ENCODE results near the gene IGFBP1.
"Not testable (repeated sequence)": the region's sequence is repeated elsewhere in the genome, so short reads cannot be mapped to it uniquely, and the experiment has no call there.

The IGFBP1 gene

DNA sequence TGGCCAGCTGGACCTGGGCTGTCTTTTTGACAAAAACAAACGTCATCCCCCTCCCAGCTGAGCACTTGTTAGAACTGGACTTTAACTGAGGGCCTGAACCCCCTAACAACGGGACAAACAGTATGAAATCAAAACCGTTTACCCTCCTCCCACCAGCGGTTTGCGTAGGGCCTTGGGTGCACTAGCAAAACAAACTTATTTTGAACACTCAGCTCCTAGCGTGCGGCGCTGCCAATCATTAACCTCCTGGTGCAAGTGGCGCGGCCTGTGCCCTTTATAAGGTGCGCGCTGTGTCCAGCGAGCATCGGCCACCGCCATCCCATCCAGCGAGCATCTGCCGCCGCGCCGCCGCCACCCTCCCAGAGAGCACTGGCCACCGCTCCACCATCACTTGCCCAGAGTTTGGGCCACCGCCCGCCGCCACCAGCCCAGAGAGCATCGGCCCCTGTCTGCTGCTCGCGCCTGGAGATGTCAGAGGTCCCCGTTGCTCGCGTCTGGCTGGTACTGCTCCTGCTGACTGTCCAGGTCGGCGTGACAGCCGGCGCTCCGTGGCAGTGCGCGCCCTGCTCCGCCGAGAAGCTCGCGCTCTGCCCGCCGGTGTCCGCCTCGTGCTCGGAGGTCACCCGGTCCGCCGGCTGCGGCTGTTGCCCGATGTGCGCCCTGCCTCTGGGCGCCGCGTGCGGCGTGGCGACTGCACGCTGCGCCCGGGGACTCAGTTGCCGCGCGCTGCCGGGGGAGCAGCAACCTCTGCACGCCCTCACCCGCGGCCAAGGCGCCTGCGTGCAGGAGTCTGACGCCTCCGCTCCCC, at the start of gene IGFBP1:
TSS of gene IGFBP1 (plus strand) at position 304 of the 808 bp plus-strand sequence. CDS start at position 469, 165 bp downstream.
- no peak for DNase-seq

DNA sequence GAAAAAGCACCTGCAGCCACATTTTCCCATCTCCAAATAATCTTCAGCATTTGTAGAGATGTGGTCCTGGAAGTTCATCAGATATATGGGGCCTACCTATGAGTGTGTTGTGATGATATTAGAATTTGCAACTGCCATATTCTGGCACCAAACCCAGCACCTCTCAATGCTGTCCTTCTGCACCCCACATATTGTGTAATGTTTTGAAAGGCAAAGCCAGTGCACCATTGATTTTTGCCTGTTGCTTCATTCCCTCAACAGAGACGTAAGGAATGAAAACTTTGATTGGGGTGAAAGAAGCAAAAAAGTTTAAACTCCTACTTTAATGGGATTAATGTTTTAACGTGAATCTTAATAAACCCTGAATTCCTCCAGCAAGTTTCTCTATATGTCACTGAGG, 49.4 kb upstream of the IGFBP1 start:
- DNase-seq, result not testable (repeated sequence)

DNA sequence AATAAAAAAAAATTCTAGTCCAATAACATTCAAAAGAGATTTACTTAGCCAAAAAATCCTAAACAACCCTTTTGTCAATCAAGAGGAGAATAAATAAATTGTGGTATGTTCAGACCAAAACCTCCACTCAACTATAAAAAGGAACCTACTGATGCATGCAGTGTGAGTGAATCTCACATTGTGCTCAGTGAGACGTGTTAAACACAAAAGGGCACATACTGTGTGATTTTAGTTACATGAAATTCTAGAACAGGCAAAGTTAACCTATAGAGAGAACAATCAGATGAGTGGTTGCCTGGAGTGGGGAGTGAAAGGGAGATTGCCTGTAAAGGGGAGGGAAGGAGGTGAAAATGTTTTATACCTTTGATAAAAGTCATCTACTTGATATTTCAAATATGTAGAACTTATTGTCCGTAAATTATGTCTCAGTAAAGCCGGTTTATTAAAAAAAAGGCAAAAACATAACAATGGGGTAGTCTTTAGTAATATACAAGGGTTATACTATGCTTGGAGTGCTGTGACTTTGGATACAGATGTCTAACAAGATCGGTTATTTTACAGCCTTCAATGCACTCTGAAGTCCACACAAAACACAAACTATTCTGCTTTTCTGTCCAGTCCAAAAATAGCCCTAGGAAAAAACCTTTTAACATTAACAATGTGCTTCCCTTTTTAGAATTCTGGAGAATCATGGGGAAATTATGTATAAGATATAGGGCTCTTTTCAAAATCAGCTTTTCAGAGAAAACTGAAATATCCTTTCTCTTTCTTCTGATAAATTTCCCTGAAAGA, 46.2 kb upstream of the IGFBP1 start:
- not testable (repeated sequence) for DNase-seq

DNA sequence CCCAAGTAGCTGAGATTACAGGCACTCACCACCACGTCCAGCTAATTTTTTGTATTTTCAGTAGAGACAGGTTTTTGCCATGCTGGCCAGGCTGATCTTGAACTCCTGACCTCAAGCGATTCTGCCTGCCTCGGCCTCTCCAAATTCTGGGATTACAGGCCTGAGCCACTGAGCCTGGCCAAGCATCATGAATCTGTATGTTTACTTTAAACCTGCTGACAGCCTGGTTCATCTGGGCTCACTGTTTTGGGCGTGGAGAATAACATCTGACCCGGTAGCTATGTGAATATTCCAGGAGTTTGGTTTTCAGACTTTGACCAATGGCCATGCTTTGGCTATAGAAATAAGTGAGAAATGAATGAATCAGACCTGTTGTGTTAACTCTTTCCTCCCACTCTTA, 41.8 kb upstream of the IGFBP1 start:
- not testable (repeated sequence) for DNase-seq

DNA sequence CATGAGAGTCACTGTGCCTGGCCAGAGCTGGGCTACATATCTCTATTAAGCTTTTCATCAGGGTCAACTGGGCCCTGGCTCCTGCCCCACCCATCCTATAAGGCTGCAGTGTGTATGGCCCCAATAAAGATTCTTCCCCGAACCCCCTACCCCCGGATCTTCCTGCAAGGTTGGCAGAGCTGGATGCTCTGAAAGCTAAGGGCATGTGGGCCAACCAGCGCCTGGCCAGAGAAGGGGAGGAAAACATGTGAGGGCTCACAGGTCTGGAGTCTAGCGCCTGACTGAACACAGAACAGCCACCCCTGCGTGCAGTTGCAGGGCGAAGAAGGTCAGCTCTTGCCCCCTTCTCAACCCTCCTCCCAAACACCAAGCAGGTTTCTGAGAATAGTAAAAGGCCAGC, 39.6 kb upstream of the IGFBP1 start:
- not testable (repeated sequence) for DNase-seq

DNA sequence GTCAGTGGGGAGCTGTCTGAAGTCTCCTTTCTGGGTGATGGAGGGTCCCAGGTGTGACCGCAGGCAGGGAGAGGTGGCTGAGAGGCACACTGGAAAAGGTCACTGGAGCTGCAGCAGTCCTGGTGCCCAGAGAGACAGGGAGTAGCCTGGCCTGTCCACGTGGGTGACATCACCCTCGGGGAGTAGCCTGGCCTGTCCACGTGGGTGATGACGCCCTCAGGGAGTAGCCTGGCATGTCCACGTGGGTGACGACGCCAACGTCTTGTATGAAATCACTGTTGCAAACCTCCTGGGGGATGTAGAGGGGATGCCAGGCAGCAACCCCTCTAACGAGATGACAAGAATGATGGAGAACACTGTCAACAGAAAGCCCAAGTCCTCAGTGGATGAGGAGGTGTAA, 35.3 kb upstream of the IGFBP1 start:
- not testable (repeated sequence) for DNase-seq

DNA sequence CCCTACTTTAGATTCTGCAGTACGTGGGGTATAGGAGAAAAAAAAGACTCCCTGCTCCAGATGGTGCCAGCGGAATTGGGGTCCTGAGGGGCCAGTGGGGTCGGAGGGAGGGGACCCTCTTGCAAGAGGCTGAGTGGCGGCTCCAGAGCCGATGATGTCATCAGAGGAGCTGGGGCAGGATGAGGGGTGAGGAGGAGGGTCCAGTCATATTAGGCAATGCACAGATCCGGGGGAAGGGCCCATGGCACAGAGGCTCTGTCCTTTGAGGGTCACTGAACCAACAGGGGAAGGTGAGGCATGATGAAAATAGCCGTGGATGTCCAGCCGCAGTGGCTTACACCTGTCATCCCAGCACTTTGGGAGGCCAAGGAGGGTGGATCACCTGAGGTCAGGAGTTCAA, 34.8 kb upstream of the IGFBP1 start:
- DNase-seq, result not testable (repeated sequence)

DNA sequence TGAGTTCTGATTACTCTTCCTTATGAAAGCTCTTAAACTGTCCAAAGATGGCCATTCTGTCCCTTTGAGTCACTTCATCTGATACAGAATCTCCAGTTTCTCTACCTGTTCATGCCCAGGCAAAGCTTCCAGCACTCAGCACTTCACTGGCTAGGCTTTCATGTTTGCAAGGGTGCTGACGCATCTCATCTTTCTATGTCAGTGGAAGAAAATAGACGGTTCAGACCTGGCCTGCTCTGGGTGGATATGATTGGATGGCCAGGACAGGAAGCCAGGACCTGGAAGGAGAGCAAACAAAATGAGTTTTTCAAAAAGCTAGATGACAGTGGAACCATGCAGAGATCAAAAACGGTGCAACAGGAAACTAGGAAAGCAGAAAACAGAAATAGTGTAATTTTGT, 32.6 kb upstream of the IGFBP1 start:
- DNase-seq, result not testable (repeated sequence)

DNA sequence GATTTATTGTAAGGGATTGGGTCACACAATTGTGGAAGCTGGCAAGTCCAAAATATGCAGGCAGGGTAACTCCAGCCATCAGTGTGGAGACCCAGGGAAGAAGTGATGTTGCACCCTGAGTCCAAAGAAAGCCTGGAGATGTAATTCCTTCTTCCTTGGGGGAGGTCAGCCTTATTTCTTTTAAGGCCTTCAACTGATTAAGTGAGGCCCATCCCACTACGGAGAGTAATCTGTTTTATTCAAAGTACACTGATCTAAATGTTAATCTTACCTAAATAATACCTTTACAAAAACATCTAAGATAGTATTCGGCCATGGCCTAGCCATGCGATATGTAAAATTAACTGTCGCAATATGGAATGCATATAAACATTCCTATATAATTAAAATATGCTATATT, 31.4 kb upstream of the IGFBP1 start:
- DNase-seq, result not testable (repeated sequence)

DNA sequence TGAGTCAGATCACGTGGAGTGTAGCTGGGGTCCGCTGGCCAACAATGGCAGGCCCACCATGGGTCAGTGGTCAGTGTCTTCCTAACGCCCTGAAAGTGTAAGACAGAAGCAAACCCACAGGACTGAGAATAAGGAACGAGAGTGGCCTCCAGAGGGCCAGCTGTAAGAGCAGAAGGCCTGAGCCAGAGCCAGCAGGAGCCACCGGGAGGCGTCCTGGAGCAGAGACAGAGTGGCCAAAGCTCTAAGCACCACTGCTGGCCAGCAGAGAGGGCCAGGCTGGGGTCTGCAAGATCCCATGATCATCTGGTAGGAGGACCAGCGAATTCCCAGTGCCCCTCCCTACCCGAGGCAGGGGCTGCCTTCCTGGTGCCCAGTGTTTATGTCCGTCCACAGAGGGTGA, 24.6 kb upstream of the IGFBP1 start:
- DNase-seq, result no peak

DNA sequence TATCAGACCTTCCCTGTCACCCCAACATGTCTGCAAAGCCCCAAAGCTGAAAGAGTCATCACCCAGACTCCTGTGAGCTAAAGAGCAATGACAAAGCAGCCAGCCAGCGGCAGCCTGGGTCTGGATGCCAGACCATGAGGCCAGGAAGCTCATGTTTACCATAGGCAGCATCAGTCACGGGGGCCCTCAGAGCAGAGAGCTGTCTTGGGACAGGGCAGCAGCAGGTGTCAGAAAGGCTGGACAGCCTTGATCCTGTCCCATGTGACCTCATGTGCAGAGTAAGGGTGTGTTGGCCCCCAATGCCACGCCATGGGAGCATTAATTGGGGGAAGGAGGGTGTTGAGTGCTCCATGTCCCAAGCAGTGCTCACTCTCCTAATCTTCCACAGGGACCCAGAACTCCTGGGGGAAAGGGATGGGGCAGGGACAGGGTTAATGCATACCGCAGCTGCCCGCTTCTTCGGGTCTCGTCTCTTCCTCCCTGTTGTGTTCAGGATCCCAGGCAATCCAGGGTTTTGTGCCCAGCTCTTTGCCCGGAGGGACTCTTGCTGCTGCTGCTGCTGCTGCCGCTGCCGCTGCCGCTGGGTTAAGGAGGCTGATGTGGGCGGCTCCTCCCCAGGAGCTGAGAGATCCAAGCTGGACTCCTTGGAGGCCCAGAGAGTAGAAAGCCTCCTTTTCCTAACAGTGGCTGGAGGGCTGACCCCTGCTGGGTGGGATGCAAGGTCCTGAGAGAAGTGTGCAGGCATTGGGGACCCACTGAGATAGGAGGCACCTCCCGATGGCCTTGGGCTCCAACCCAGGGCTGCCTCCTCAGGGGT, 22.5 kb upstream of the IGFBP1 start:
- no peak for DNase-seq

DNA sequence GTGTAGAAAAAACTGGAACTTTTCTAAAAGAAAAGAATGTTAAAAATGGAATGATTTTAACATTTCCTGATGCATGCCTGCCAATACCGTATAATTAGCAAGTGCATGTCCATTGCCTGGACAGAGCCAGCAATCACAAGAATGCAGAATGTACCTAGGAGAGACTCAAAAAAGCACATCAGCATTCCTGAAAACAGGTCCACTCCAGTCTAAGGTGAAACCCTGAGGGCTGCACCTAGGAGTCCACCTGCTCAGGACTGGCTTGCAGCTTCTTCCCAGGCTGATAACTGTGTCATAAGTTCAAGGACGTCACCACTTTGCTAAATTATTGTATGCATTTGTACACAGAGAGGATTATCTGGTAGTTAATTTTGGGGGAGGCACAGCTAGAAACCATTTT, 20.8 kb upstream of the IGFBP1 start:
- DNase-seq, result no peak

DNA sequence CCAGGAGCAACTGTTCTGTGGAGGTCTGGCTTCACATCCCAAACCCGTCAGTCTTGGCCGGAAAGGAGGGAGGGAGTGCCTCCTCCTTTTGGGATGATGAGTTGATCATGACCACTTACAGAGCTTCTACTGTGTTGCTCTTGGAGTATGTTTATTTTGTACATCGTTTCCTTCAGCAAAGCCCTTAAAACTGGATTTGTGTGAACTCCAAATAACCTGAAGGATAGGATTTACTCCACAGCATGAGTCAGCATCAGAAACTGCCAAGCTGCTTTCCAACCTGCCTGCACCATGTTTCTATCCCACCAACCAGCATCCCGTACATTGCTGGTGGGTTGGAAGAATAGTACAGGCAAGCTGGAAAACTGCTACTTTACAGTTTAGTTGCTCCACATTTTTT, 18.9 kb upstream of the IGFBP1 start:
- DNase-seq, result no peak

DNA sequence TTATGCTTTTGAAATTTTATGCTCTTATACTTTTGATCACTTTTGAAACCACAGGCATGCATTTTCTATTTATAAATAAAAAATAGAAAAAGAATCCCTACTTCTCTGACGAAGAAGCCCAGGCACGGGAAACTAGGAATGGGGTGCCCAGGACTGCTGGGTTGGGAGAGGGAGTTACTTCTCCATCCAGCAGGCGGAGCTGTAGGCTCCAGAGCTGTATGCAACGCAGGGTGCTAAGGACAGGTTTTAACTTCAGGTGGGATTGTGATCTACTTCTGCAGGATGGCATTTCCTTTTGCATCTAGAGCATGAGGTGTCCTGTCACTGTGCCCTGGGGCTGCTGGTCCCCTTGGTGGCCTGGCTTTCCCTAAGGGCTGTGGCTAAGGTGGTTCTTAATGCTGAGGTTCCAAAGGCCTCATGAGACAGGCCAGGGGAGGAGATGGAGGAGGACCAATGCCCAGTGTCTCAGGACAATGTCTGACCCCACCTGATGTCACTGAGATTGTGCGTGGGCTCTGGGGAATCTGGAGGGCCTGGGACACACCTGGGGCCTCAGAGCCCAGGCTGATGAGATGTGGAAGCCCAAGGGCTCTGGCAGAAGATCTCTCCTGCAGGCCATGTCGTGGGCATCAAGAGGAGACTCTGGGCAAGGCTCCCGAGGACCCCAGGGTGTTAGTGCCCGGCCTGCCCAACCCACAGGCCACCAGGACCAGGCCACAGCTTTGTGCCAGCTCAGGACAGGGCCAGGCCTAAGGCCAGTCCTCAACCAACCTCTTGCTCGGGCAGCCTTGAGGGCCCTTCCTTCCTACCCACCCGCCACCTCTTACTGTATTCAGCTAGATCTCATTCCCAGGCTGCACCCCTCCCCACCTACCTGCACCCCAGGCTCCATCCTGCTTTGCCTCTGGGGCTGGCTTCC, 15.9 kb upstream of the IGFBP1 start:
- DNase-seq, result no peak

DNA sequence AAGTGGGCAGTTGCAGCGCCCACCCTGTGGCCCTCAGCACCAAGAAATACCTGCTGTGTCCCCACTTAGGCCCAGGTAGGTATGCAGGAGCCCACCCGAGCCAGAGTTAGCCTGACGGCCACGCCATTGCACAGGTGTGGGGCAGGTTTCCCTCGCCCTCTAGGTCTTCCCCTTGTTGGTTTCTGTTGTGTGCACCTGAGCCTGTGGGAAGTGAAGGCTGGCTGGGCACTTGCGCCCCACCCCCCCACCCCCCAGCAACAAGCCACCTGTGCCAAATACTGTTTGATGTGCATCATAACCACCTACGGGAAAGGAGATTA, 15.3 kb upstream of the IGFBP1 start, which contains the start of gene CCDC201:
TSS of gene CCDC201 (minus strand) at position 48 of the 320 bp plus-strand sequence. CDS start 75 bp downstream, outside the sequence.
- DNase-seq, result no peak

DNA sequence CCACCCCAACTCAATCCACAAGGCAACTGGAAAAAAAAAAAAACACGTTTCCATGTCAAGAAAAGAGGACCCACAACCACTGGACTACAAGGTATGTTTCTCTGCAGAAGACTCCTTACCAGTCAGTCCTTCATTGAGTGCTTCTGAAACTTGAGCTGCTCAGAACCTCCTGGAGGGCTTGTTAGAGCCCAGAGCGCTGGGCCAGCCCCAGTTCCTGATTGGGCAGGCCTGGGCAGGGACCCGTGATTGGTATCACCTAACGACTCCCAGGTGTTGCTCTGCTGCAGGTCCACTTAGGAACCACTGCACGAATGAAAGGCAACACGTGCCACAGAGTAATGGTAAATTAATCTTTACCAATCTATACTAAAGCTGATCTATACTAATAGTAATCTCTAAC, 14.9 kb upstream of the IGFBP1 start:
- no peak for DNase-seq

DNA sequence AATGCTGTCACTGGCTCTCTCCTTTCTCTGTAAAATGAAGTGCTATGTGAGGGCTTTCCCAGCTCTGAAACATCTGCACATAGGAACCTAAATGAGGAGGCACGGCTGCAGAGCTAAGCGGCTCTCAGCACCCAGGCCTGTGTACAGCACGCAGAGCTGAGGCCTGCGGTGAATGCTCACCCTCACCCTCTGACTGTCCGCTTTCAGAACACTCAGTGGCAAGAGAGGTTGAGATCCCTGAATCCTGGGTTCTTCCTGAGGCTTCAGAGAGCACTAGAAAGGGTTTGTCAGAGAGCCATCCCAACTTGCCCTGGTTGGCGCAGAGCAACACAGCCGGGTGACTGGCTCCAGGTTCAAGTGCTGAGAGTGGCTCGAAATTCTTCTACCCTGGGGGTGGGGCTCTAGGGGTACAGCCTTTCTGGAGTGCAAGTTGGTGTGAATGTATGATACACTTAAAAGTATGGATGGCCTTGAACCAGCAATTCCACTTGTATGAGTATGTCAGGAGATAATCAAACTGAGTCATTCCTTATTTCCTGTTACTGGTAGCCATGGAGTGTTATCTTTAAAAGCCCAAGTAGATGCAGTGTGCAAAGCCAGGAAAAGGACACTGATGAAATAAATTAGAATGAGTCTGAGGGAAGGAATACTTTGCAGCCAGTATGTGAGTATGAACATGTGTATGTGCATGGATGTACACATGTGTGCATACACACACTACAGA, 13.7 kb upstream of the IGFBP1 start:
- DNase-seq, result no peak

DNA sequence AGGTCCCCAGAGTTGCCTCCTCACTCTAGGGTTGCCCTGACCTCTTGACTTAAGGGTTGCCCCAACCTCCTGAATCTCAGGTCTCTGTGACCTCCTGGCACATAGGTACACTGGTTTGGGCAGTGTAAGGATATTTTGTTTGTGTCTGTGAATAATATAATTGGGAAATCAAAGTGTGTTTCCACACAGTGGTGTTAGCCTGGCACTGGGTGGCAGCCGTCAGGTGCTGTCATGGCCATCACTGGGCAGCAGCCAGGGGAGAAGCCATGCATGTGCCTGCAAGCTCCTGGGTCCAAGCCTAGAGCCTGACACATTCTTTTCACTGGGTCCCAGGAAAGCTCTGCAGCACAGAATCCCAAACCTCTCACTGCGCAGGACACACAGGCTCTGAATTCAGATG, 11.8 kb upstream of the IGFBP1 start:
- no peak for DNase-seq

DNA sequence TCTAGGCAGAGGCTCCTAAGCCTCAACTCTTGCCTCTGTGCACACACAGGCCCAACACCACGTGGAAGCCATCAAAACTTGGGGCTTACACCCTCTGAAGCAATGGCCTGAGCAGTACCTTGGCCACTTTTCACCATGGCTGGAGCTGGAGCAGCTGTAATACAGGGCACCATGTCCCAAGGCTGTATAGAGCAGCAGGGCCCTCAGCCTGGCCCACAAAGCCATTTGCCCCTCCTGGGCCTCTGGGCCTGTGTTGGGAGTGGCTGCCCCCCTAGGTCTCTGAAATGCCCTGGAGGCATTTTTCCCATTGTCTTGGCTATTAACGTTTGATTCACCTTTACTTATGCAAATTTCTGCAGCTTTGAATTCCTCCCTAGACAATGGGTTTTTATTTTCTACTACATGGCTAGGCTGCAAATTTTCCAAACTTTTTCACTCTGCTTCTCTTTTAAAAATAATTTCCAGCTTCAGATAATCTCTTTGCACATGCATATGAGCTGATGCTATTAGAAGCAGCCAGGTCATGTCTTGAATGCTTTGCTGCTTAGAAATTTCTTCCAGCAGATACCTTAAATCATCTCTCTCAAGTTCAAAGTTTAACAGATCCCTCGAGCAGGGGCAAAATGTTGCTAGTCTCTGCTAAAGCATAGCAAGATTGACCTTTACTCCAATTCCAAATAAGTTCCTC, 9.7 kb upstream of the IGFBP1 start:
- DNase-seq, result no peak

DNA sequence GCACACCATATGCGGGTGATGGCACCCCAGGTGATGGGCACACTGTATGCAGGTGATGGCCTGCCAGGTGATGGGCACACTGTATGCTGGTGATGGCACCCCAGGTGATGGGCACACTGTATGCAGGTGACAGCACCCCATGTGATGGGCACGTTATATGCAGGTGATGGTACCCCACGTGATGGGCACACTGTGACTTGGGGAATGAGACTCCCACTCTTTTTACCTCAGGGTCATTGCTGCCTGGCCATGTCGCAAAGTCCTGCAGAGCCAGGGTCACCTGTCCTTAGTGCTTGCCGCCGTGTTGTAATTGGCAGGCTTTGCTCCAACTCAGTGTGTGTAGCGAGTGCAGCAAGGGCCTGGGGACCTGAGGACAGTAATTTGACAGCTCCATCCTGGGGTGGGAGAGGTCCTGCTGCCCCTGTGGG, 7.8 kb upstream of the IGFBP1 start:
- DNase-seq, result no peak

DNA sequence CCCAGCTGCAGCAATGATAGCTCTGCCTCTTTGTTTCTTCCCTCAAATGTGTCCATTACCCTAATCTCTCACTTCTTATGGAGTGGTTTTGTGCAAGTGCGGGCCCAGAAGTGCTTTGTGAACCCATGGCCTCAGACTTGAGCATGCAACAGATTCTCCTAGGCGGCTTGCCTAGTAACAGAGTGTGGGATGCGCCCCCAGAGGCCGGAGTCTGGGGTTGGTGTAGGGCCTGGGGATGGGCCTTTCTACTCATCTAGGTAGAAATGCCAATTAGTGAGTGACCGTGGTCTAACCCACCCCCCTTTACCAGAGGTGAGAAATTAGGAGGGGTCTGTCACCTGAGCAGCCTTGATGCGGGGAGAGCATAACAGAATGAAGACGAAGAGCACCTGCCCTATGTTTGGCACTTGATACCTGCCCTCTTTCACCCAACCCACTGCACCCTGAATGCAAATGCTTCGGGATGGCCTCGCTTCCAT, 7.0 kb upstream of the IGFBP1 start:
- no peak for DNase-seq

Measured in midbrain (tissue), 1 donor.